ENCODE data around the gene ST7. TPM values are rescaled to one million over a fixed set of nuclear protein-coding genes. Genes with fewer than 3 reads are reported as not detected.
A peak's percentile ranks its signal among the peaks of the same experiment; 100 is the strongest.

The ST7 gene
- total RNA-seq, 1 experiment from 2014 or later, result 12.4 TPM

- no peak for TF ChIP-seq E2F4 (CRISPR knock-in tag; IDR thresholded peaks at IDR 0.05; ENCODE audit: borderline replicate concordance, low read depth)
These were observed 113.4 kb downstream of the ST7 start (continued) for GRCh38 chr7:117066668-117067067.

- ChIA-PET POLR2A (no interaction called here), CTCF (no interaction called here)
- peak overlapping the region; percentile 15; the same call in 1 of the 2 replicates for H3K27ac Mint-ChIP-seq
- DNase-seq (ENCODE audit: low spot score), result no peak
- H3K9me3 Mint-ChIP-seq, result no peaks in the 10 kb centered on the region
- no peak overlapping the region for H3K4me3 Mint-ChIP-seq
- TF ChIP-seq E2F4 (CRISPR knock-in tag; IDR thresholded peaks at IDR 0.05; ENCODE audit: borderline replicate concordance, low read depth), result no peak
- no peak for TF ChIP-seq ZNF512 (CRISPR knock-in tag; IDR thresholded peaks at IDR 0.05; ENCODE audit: borderline replicate concordance)
- no peak for TF ChIP-seq AFF4 (CRISPR knock-in tag; IDR thresholded peaks at IDR 0.05; ENCODE audit: borderline replicate concordance)
- TF ChIP-seq MXD4 (CRISPR knock-in tag; IDR thresholded peaks at IDR 0.05; ENCODE audit: borderline replicate concordance), result no peak
- no peak for TF ChIP-seq NFE2L1 (CRISPR knock-in tag; IDR thresholded peaks at IDR 0.05)
- TF ChIP-seq MYBL2 (CRISPR knock-in tag; IDR thresholded peaks at IDR 0.05), result no peak
- no peak for TF ChIP-seq FOXP1 (CRISPR knock-in tag; IDR thresholded peaks at IDR 0.05; ENCODE audit: borderline replicate concordance)
- TF ChIP-seq ZNF671 (CRISPR knock-in tag; IDR thresholded peaks at IDR 0.05), result no peak
- no peak for TF ChIP-seq ZNF423 (CRISPR knock-in tag; IDR thresholded peaks at IDR 0.05)
- no peak for TF ChIP-seq JUN (CRISPR knock-in tag; IDR thresholded peaks at IDR 0.05)
- no peak for TF ChIP-seq MAX (CRISPR knock-in tag; IDR thresholded peaks at IDR 0.05)
- TF ChIP-seq STAT6 (CRISPR knock-in tag; conservative IDR thresholded peaks at IDR 0.05; ENCODE audit: low read depth), result no peak
- TF ChIP-seq ZNF425 (CRISPR knock-in tag; conservative IDR thresholded peaks at IDR 0.05), result no peak
- no peak for TF ChIP-seq ATF3 (CRISPR knock-in tag; conservative IDR thresholded peaks at IDR 0.05)
- TF ChIP-seq ZNF219 (CRISPR knock-in tag; IDR thresholded peaks at IDR 0.05; ENCODE audit: borderline replicate concordance), result no peak
- TF ChIP-seq ATF6 (CRISPR knock-in tag; IDR thresholded peaks at IDR 0.05), result no peak
- no peaks in the 10 kb centered on the region for H3K36me3 Mint-ChIP-seq
- H3K27me3 Mint-ChIP-seq (ENCODE audit: low read depth), result no peaks in the 10 kb centered on the region
- ATAC-seq, result no peak
- H3K4me1 Mint-ChIP-seq, result peaks cover 29% of the 10 kb centered on the region
These were observed 114.0 kb downstream of the ST7 start for GRCh38 chr7:117067340-117067739.

Data from WTC11 (cell line).